Brain microvascular endothelial cell (primary cell): Measurements from ENCODE around the gene MEAK7.

Source experiments
- DNase-seq: peaks from one replicate; pipeline ENCODE4 v3.0.0-alpha.2; 2020
- H3K27ac ChIP-seq: fragments of 250-450 bp; sonication (Bioruptor Pico); 2 replicates; pipeline ENCODE4 v1.5.1; 2020; ENCODE audit warnings: mild to moderate bottlenecking, moderate library complexity
- H3K27me3 ChIP-seq: fragments of 250-450 bp; sonication (Bioruptor Pico); replicated peaks from 2 replicates; pipeline ENCODE4 v1.5.1; 2020; ENCODE audit warnings: mild to moderate bottlenecking
- H3K36me3 ChIP-seq: fragments of 250-450 bp; sonication (Bioruptor Pico); replicated peaks from 2 replicates; pipeline ENCODE4 v1.5.1; 2020; ENCODE audit warnings: mild to moderate bottlenecking
- H3K4me3 ChIP-seq: 2 replicates; pipeline ENCODE4 v1.5.1; 2011; ENCODE audit warnings: low read depth, mild to moderate bottlenecking, control low read depth, low read length, moderate library complexity
- in situ Hi-C: cut with HindIII; loops from 2 replicates; pipeline ENCODE4 v1.10.0; 2017; ENCODE audit warnings: low sequenced_read_pairs, low pct_ligation_motif_present
- TF ChIP-seq, protein P1 (sequence below): IDR thresholded peaks from 2 replicates; pipeline ENCODE4 v1.5.1; 2011; ENCODE audit warnings: low read depth, mild to moderate bottlenecking, moderate library complexity, low read length, control low read depth, inconsistent platforms; ENCODE audit errors: missing control alignments

Gene MEAK7

DNA sequence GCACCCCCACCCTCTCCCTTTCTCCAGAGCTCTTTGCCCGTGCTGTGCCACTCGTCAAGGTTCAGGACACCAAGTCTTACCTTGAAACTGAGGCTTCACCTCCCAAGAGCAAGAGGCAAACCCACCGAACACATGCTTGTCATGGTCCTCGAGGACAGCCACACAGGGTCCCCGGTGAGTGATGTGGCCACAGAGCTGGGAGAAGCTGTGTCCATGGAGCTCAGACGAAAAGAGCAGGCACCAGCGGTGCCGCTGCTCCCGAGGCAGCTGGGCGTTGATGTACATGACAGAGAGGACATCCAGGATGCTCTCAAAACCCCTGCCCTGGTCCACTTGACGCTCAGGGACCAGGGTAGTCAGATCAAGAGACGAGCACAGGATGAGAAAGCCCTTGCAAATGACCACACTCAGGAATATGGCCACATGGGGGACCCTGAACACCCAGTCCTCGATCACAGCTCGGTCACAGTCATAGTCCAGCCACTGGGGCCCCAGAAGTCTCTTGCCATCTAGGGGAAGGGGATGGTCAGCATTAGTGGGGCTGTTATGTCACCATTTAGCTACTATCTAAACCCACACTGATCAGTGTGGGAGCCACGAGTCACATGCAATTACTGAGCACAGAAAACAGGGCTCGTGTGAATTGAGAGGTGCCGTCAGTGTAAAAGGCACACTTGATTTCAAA is 17.8 kb downstream of the MEAK7 start:
- no peak for DNase-seq
- Histone ChIP-seq H3K27ac (no peak overlapping the region), H3K4me3 (no peak overlapping the region), H3K36me3 (peaks cover 41% of the 10 kb centered on the region), H3K27me3 (no peaks in the 10 kb centered on the region)
- in situ Hi-C loops, result no loop called here
- TF ChIP-seq, protein P1, sequence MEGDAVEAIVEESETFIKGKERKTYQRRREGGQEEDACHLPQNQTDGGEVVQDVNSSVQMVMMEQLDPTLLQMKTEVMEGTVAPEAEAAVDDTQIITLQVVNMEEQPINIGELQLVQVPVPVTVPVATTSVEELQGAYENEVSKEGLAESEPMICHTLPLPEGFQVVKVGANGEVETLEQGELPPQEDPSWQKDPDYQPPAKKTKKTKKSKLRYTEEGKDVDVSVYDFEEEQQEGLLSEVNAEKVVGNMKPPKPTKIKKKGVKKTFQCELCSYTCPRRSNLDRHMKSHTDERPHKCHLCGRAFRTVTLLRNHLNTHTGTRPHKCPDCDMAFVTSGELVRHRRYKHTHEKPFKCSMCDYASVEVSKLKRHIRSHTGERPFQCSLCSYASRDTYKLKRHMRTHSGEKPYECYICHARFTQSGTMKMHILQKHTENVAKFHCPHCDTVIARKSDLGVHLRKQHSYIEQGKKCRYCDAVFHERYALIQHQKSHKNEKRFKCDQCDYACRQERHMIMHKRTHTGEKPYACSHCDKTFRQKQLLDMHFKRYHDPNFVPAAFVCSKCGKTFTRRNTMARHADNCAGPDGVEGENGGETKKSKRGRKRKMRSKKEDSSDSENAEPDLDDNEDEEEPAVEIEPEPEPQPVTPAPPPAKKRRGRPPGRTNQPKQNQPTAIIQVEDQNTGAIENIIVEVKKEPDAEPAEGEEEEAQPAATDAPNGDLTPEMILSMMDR, result no peak

- H3K4me3 ChIP-seq, result no peak overlapping the region
- H3K36me3 ChIP-seq, result peaks cover 43% of the 10 kb centered on the region
- DNase-seq, result no peak
- in situ Hi-C loops, result no loop called here
- H3K27me3 ChIP-seq, result no peaks in the 10 kb centered on the region
- TF ChIP-seq, protein P1, result no peak
- no peak overlapping the region for H3K27ac ChIP-seq
Measured at GRCh38 chr16:84486126-84486525, 18.3 kb downstream of the MEAK7 start.

GRCh38 chr16:84485255-84486010 is 19.0 kb downstream of the MEAK7 start:
- peaks cover 42% of the 10 kb centered on the region for H3K36me3 ChIP-seq
- TF ChIP-seq, protein P1, result no peak
- in situ Hi-C loops, result no loop called here
- H3K4me3 ChIP-seq, result no peak overlapping the region
- no peak overlapping the region for H3K27ac ChIP-seq
- no peaks in the 10 kb centered on the region for H3K27me3 ChIP-seq
- no peak for DNase-seq

DNA sequence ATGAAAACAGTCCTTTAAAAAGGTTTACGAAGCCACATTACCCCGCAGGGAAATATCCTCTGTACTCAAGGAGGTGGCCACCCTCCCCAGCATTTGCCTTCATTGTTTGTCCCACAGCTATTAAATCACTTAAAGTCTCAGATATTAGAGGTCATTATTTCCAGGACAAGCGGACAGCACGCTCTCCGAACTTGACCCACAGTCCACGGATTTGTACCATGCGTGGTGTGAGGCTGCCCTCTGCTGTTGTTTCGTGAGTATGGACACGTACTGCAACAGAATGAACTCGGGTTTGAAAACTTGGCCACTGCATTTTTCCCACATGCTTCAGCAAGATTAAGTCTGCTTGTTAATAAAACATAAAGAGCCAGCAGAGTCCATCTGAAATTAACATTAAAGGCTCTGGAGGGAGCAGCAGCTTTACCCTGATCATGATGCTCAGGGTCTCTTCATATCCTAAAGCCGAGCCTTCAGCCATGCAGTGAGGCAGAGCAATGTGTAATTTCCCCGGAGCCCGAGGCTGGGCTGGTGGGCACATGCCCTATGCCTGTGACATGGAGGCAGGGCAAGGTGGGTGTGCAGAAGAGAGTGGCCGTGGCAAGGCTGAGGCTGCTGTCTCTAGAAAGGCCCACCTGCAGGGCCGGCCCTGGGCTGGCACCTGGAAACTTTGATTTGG is 19.7 kb downstream of the MEAK7 start:
- DNase-seq, result peak; percentile 62
- Histone ChIP-seq H3K27me3 (no peaks in the 10 kb centered on the region), H3K4me3 (no peak overlapping the region), H3K27ac (no peak overlapping the region), H3K36me3 (peaks cover 42% of the 10 kb centered on the region)
- TF ChIP-seq, protein P1, result peak; percentile 82
- in situ Hi-C loops, result no loop called here

- Histone ChIP-seq H3K36me3 (peaks cover 39% of the 10 kb centered on the region), H3K27me3 (no peaks in the 10 kb centered on the region), H3K4me3 (no peak overlapping the region), H3K27ac (no peak overlapping the region)
- no peak for DNase-seq
- in situ Hi-C loops, result no loop called here
- TF ChIP-seq, protein P1, result no peak
Measured at GRCh38 chr16:84483882-84484565, 20.4 kb downstream of the MEAK7 start.
